WERI-Rb-1 (cell line): Measurements from ENCODE around the gene GRAMD2B.

ENCODE experiments used
- DNase-seq: peaks from one replicate; pipeline ENCODE4 v3.0.0-alpha.2; 2020
- H3K27ac ChIP-seq: fragments of 250-450 bp; sonication (Bioruptor Pico); 2 replicates; pipeline ENCODE4 v1.5.1; 2020; ENCODE audit warnings: mild to moderate bottlenecking, moderate library complexity
- H3K27me3 ChIP-seq: fragments of 250-450 bp; sonication (Bioruptor Pico); 2 replicates; pipeline ENCODE4 v1.5.1; 2021; ENCODE audit warnings: mild to moderate bottlenecking, low read depth, moderate library complexity; ENCODE audit not compliant: insufficient read depth, severe bottlenecking
- H3K36me3 ChIP-seq: fragments of 250-450 bp; sonication (Bioruptor Pico); 2 replicates; pipeline ENCODE4 v1.5.1; 2020; ENCODE audit warnings: mild to moderate bottlenecking, moderate library complexity
- H3K4me3 ChIP-seq: 2 replicates; pipeline ENCODE4 v1.5.1; 2011; ENCODE audit warnings: low read depth, mild to moderate bottlenecking, control low read depth, low read length
- H3K9me3 ChIP-seq: fragments of 250-450 bp; sonication (Bioruptor Pico); 2 replicates; pipeline ENCODE4 v1.5.1; 2021; ENCODE audit warnings: mild to moderate bottlenecking, moderate library complexity; ENCODE audit not compliant: severe bottlenecking
- TF ChIP-seq, protein P1 (sequence below): IDR thresholded peaks from 2 replicates; pipeline ENCODE4 v1.5.1; 2011; ENCODE audit warnings: low read depth, mild to moderate bottlenecking, control low read depth, inconsistent platforms, low read length

Gene GRAMD2B

GRCh38 chr5:126523818-126524510 is 100.8 kb downstream of the GRAMD2B start:
- no peak overlapping the region for H3K27ac ChIP-seq
- H3K4me3 ChIP-seq: no peak overlapping the region
- no peaks in the 10 kb centered on the region for H3K36me3 ChIP-seq
- no peaks in the 10 kb centered on the region for H3K27me3 ChIP-seq
- H3K9me3 ChIP-seq: peaks cover 5% of the 10 kb centered on the region
- TF ChIP-seq, protein P1, sequence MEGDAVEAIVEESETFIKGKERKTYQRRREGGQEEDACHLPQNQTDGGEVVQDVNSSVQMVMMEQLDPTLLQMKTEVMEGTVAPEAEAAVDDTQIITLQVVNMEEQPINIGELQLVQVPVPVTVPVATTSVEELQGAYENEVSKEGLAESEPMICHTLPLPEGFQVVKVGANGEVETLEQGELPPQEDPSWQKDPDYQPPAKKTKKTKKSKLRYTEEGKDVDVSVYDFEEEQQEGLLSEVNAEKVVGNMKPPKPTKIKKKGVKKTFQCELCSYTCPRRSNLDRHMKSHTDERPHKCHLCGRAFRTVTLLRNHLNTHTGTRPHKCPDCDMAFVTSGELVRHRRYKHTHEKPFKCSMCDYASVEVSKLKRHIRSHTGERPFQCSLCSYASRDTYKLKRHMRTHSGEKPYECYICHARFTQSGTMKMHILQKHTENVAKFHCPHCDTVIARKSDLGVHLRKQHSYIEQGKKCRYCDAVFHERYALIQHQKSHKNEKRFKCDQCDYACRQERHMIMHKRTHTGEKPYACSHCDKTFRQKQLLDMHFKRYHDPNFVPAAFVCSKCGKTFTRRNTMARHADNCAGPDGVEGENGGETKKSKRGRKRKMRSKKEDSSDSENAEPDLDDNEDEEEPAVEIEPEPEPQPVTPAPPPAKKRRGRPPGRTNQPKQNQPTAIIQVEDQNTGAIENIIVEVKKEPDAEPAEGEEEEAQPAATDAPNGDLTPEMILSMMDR: no peak
- no peak for DNase-seq

- Histone ChIP-seq H3K36me3 (no peaks in the 10 kb centered on the region), H3K9me3 (peaks cover 5% of the 10 kb centered on the region), H3K4me3 (no peak overlapping the region), H3K27ac (no peak overlapping the region), H3K27me3 (no peaks in the 10 kb centered on the region)
- TF ChIP-seq, protein P1: no peak
- DNase-seq: no peak
Observed at GRCh38 chr5:126525630-126526245, 102.5 kb downstream of the GRAMD2B start.

DNA sequence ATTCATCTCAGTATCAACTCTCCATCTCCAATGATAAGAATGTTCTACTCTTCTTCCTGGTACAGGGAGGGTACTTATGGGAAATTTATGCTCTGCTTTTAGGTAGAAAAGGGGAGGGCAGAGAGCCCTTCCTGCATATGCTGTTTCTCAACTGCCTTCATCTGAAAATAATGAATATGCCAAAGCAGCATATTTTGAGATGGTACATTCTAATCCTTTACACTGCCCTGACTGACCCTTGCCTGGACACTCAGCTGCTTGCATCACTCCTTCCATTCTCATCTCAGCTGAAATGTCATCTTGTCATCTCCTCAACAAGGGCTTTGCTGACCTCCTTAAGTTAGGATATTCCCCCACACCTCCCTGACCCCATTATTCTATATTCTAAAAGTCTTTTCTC is 103.3 kb downstream of the GRAMD2B start:
- DNase-seq: no peak
- Histone ChIP-seq H3K27me3 (no peaks in the 10 kb centered on the region), H3K9me3 (peaks cover 5% of the 10 kb centered on the region), H3K4me3 (no peak overlapping the region), H3K36me3 (no peaks in the 10 kb centered on the region), H3K27ac (no peak overlapping the region)
- TF ChIP-seq, protein P1: no peak

GRCh38 chr5:126527158-126527557 is 103.9 kb downstream of the GRAMD2B start:
- no peak overlapping the region for H3K4me3 ChIP-seq

GRCh38 chr5:126527892-126528291 is 104.7 kb downstream of the GRAMD2B start:
- DNase-seq: no peak
- Histone ChIP-seq H3K27ac (no peak overlapping the region), H3K27me3 (no peaks in the 10 kb centered on the region), H3K36me3 (no peaks in the 10 kb centered on the region), H3K4me3 (no peak overlapping the region), H3K9me3 (peaks cover 5% of the 10 kb centered on the region)
- TF ChIP-seq, protein P1: no peak

More at GRCh38 chr5:126527158-126527557, 103.9 kb downstream of the GRAMD2B start:
- Histone ChIP-seq H3K27ac (no peak overlapping the region), H3K36me3 (no peaks in the 10 kb centered on the region), H3K9me3 (peaks cover 5% of the 10 kb centered on the region), H3K27me3 (no peaks in the 10 kb centered on the region)
- TF ChIP-seq, protein P1: no peak
- DNase-seq: no peak
